Measurements from ENCODE around the gene UBAP1L.
"Not testable (repeated sequence)": the region's sequence is repeated elsewhere in the genome, so short reads cannot be mapped to it uniquely, and the experiment has no call there.

The UBAP1L gene

GRCh38 chr15:65097651-65098263, 17.2 kb downstream of the UBAP1L start:
- no peak for DNase-seq (ENCODE audit: extremely low read depth, low read depth)
- no peak for TF ChIP-seq CTCF (IDR thresholded peaks at IDR 0.05; ENCODE audit: low read depth, low read length)

- no peak for DNase-seq (ENCODE audit: extremely low read depth, low read depth)
- TF ChIP-seq CTCF (IDR thresholded peaks at IDR 0.05; ENCODE audit: low read depth, low read length), result no peak
Observed at GRCh38 chr15:65096481-65097385, 18.3 kb downstream of the UBAP1L start.

DNA sequence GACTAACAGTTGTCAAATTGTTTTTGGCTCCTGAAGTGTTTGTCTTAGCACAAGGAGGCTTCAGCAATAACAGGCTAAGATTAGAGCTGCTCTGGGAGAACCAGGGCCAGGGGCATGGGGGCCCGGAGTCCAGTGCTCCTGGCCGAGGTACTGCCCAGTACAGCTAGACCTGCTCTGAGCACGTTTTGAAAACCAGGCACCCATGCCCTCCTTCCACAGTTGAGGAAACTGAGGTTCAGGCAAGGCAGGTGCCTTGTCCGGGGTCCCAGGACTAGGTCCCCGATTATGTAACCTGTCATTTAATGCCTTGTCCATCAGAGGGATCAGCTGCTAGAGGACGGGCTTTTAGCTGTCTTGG, 19.3 kb downstream of the UBAP1L start:
- DNase-seq (ENCODE audit: extremely low read depth, low read depth), result no peak
- no peak for TF ChIP-seq CTCF (IDR thresholded peaks at IDR 0.05; ENCODE audit: low read depth, low read length)

- TF ChIP-seq CTCF (IDR thresholded peaks at IDR 0.05; ENCODE audit: low read depth, low read length), result no peak
- DNase-seq (ENCODE audit: extremely low read depth, low read depth), result no peak
Observed at GRCh38 chr15:65095011-65095746, 19.8 kb downstream of the UBAP1L start.

DNA sequence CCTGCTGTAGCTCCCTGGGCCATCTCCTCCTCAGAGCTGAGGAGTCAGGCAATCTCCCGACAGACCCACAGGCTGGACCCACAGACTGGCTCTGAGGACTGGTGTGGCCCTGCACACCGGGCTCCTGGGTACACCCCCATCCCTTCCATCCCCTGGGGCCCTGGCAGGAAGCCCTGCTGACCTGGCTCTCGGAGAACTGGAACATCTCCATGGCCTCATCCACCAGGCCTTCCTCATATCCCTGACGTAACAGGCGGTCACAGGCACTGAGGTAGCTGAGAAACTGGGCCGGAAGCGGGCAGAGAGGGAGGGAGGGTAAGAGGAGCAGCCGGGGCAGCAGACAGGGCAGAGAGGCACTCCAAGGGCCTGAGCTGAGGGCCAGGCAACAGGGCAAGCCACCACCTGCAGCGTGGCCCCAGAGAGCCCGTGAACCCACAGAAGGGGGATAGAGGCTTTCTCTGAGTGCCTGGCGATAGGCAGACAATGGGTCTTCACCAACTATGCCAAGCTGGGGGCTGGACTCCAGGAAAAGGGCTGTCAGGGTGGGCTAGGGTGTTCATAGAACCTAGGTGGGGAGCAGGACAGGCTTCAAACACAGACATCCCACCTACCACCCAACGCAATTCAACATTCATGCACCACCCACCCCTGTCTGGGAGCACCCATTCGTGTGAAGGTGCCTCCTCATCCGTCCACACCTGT, 20.6 kb downstream of the UBAP1L start:
- TF ChIP-seq CTCF (IDR thresholded peaks at IDR 0.05; ENCODE audit: low read depth, low read length), result no peak
- no peak for DNase-seq (ENCODE audit: extremely low read depth, low read depth)

DNA sequence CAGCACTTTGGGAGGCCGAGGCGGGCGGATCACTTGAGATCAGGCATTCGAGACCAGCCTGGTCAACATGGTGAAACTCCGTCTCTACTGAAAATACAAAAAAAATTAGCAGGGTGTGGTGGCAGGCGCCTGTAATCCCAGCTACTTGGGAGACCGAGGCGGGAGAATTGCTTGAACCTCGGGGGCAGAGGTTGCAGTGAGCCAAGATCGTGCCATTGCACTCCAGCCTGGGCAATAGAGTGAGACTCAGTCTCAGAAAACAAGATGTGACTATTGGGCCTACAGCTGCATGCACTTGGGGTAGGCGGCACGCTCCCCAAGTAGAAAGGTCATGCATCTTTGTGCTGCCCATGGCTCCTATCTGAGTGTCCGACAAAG, 21.2 kb downstream of the UBAP1L start:
- not testable (repeated sequence) for DNase-seq (ENCODE audit: extremely low read depth, low read depth)

- TF ChIP-seq CTCF (IDR thresholded peaks at IDR 0.05; ENCODE audit: low read depth, low read length), result no peak
- no peak for DNase-seq (ENCODE audit: extremely low read depth, low read depth)
Observed at GRCh38 chr15:65092911-65093792, 21.8 kb downstream of the UBAP1L start.
